RWPE2 (cell line): ENCODE data around the gene PRDM5.

ENCODE experiments used
- ATAC-seq: fragments of 200-7000 bp; cut with Tn5 transposase; 3 replicates; pipeline ENCODE4 v1.9.1; 2021; ENCODE audit warnings: low read depth
- DNase-seq: peaks from one replicate; pipeline ENCODE4 v3.0.0-alpha.2; 2020; ENCODE audit warnings: low spot score
- H3K27ac ChIP-seq: fragments of 450-650 bp; 2 replicates; pipeline ENCODE4 v1.5.1; 2017; ENCODE audit warnings: mild to moderate bottlenecking; ENCODE audit not compliant: poor library complexity, severe bottlenecking
- H3K27me3 ChIP-seq: fragments of 250-450 bp; sonication (Bioruptor Pico); 2 replicates; pipeline ENCODE4 v1.5.1; 2021; ENCODE audit warnings: mild to moderate bottlenecking, moderate library complexity; ENCODE audit not compliant: insufficient read depth, poor library complexity, severe bottlenecking
- H3K36me3 ChIP-seq: fragments of 250-450 bp; sonication (Bioruptor Pico); 2 replicates; pipeline ENCODE4 v1.5.1; 2020; ENCODE audit warnings: low read depth, mild to moderate bottlenecking, moderate library complexity
- H3K4me1 ChIP-seq: fragments of 250-450 bp; sonication (Bioruptor Pico); 2 replicates; pipeline ENCODE4 v1.5.1; 2021; ENCODE audit warnings: mild to moderate bottlenecking, moderate library complexity; ENCODE audit not compliant: insufficient read depth, poor library complexity, severe bottlenecking
- H3K4me3 ChIP-seq: fragments of 250-450 bp; sonication (Bioruptor Pico); 2 replicates; pipeline ENCODE4 v1.5.1; 2021; ENCODE audit warnings: mild to moderate bottlenecking, moderate library complexity; ENCODE audit not compliant: severe bottlenecking
- H3K9me3 ChIP-seq: fragments of 250-450 bp; sonication (Bioruptor Pico); 2 replicates; pipeline ENCODE4 v1.5.1; 2021; ENCODE audit warnings: mild to moderate bottlenecking, moderate library complexity; ENCODE audit not compliant: severe bottlenecking
- TF ChIP-seq, protein P1 (sequence below): fragments of 450-650 bp; IDR thresholded peaks from one replicate; pipeline ENCODE4 v1.5.1; 2017; ENCODE audit warnings: mild to moderate bottlenecking, moderate library complexity; ENCODE audit not compliant: poor library complexity, severe bottlenecking

PRDM5 gene

DNA sequence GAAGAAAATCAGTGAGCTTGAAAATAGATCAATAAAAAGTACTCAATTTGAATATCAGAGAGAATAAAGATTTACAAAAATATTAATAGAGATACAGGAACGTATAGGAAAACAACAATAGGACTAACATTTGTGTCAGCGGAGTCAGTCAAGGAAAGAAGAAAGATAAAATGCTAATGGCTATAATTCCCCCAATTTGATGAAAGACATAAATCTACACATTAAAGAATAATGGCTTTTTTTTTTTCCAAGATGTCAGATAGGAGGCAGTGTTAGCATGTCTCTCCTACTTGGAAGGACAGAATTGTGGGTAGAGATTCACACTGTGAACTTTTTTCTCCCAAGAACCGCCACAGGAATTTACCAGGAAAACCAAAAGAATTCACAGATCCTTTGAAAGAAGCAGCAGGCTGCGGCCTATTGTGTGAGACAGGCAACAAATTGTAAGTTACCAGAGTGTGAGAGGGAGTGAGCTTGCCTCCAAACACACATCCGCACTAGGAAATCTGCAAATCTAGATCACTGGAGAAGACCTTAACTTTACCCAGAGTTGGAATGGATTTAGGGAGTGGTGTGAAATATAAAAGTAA, 249.9 kb downstream of the PRDM5 start:
- TF ChIP-seq, protein P1, sequence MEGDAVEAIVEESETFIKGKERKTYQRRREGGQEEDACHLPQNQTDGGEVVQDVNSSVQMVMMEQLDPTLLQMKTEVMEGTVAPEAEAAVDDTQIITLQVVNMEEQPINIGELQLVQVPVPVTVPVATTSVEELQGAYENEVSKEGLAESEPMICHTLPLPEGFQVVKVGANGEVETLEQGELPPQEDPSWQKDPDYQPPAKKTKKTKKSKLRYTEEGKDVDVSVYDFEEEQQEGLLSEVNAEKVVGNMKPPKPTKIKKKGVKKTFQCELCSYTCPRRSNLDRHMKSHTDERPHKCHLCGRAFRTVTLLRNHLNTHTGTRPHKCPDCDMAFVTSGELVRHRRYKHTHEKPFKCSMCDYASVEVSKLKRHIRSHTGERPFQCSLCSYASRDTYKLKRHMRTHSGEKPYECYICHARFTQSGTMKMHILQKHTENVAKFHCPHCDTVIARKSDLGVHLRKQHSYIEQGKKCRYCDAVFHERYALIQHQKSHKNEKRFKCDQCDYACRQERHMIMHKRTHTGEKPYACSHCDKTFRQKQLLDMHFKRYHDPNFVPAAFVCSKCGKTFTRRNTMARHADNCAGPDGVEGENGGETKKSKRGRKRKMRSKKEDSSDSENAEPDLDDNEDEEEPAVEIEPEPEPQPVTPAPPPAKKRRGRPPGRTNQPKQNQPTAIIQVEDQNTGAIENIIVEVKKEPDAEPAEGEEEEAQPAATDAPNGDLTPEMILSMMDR = no peak
- H3K36me3 ChIP-seq = no peaks in the 10 kb centered on the region
- DNase-seq (no peak), ATAC-seq (no peak)
- no peaks in the 10 kb centered on the region for H3K4me1 ChIP-seq
- H3K27ac ChIP-seq = no peak overlapping the region
- H3K9me3 ChIP-seq = no peaks in the 10 kb centered on the region
- no peak overlapping the region for H3K4me3 ChIP-seq
- H3K27me3 ChIP-seq = no peaks in the 10 kb centered on the region

DNA sequence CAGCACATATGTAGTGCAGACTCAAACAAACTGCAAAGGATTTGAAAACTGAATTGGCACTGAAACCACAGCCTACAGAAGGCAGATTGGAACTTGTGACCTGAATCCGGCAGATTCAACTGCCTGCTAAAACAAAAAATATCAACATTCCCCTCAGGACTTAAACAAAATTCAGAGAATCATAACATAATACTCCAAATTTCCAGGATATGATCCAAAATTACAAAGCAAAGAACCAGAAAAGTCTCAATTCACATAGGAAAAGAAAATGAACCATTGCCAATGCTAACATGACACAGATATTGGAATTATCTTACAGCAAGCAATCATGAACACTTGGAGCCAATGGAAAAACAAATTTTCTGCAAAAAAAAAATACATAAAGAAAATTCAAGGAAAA, 250.4 kb downstream of the PRDM5 start:
- TF ChIP-seq, protein P1 = no peak
- ATAC-seq (no peak), DNase-seq (no peak)
- H3K27ac ChIP-seq = no peak overlapping the region
- no peaks in the 10 kb centered on the region for H3K9me3 ChIP-seq
- no peaks in the 10 kb centered on the region for H3K27me3 ChIP-seq
- no peak overlapping the region for H3K4me3 ChIP-seq
- H3K36me3 ChIP-seq = no peaks in the 10 kb centered on the region
- H3K4me1 ChIP-seq = no peaks in the 10 kb centered on the region

DNA sequence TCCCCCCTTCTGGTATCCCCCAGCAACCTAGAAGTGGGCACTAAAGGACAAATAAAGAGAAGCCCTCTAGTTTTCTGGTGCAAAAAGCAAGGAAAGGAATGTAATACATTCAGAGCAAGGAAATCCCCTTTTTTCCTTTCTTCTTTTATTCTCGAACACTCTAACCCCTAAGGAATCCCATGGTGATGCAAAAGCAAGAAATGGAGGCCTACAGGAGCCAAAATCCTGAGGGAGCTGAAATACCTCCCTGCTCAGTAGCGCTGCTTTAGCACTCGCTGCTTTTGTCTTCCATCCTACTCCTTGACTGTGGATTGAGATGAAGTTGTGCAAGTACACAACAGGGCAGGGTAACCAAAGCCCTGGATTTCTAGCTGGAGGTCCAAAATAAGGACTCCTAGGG, 251.0 kb downstream of the PRDM5 start:
- no peaks in the 10 kb centered on the region for H3K4me1 ChIP-seq
- DNase-seq (no peak), ATAC-seq (no peak)
- TF ChIP-seq, protein P1 = no peak
- H3K27ac ChIP-seq = no peak overlapping the region
- H3K9me3 ChIP-seq = no peaks in the 10 kb centered on the region
- no peak overlapping the region for H3K4me3 ChIP-seq
- no peaks in the 10 kb centered on the region for H3K36me3 ChIP-seq
- H3K27me3 ChIP-seq = no peaks in the 10 kb centered on the region

DNA sequence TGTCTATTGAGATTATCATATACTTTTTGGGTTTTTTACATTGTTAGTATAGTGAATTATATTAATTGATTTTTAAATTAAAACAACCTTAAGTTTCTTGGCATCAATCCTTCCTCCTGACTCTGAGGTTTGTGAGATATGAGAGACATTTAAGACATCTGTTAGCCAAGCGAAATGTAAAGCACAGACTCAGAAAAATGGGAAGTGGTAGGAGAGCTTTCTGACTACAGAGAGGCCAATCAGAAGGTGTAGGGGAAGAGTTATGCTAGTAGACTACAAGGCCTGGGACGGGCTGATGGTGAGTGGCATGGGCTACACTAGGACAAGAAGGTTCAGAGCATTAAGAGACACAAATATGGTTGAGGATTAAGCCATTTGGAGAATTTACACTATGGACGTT, 255.4 kb downstream of the PRDM5 start:
- TF ChIP-seq, protein P1 = no peak
- ATAC-seq (no peak), DNase-seq (no peak)
- Histone ChIP-seq H3K36me3 (no peaks in the 10 kb centered on the region), H3K27ac (no peak overlapping the region), H3K4me3 (no peak overlapping the region), H3K9me3 (no peaks in the 10 kb centered on the region), H3K27me3 (no peaks in the 10 kb centered on the region), H3K4me1 (no peaks in the 10 kb centered on the region)

DNA sequence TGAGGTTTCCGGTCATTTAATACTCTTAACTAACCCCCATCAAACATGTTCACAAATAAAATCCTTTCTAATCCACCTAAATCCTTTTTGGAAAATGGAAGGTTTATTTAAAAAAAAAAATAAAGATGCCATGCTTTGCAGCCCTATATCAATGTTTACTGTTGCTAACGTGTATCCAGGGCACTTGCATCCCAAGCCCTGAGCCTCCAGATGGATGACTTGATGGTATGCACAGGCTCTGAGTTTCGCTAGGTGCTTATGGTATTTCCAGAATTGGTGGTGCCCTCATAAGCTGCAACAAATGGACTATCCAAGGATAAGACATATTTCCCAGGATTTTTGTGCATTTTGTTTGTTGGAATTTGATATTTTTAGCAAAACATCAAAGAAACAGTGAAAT, 257.7 kb downstream of the PRDM5 start:
- H3K9me3 ChIP-seq = no peaks in the 10 kb centered on the region
- H3K4me3 ChIP-seq = no peak overlapping the region
- H3K27me3 ChIP-seq = no peaks in the 10 kb centered on the region
- ATAC-seq (no peak), DNase-seq (no peak)
- no peaks in the 10 kb centered on the region for H3K4me1 ChIP-seq
- TF ChIP-seq, protein P1 = no peak
- no peaks in the 10 kb centered on the region for H3K36me3 ChIP-seq
- no peak overlapping the region for H3K27ac ChIP-seq
